NCI-H2081 (cell line): ENCODE measurements around the gene TMEM94.

Experiments
- DNase-seq, 2 experiments: peaks; one replicate each; lab custom pipeline; 2025; lab: John Stamatoyannopoulos, UW

Gene TMEM94

GRCh38 chr17:75498039-75498725 lies 41.7 kb downstream of the TMEM94 start:
- DNase-seq = no peak

- DNase-seq = no peak
These were observed 42.3 kb downstream of the TMEM94 start for GRCh38 chr17:75498726-75499213.

- DNase-seq = no peak
These were observed 43.0 kb downstream of the TMEM94 start for GRCh38 chr17:75499313-75500022.

GRCh38 chr17:75500419-75501216 lies 44.2 kb downstream of the TMEM94 start:
- no peak for DNase-seq

- DNase-seq = no peak
These were observed 45.1 kb downstream of the TMEM94 start for GRCh38 chr17:75501378-75502071.

- no peak for DNase-seq
These were observed 45.8 kb downstream of the TMEM94 start for GRCh38 chr17:75502072-75502720.

GRCh38 chr17:75502721-75503329 lies 46.4 kb downstream of the TMEM94 start:
- DNase-seq = no peak

GRCh38 chr17:75503337-75503950 lies 47.0 kb downstream of the TMEM94 start:
- no peak for DNase-seq

- no peak for DNase-seq
These were observed 47.5 kb downstream of the TMEM94 start for GRCh38 chr17:75503976-75504346.

- DNase-seq = no peak
These were observed 48.1 kb downstream of the TMEM94 start for GRCh38 chr17:75504347-75505151.

- no peak for DNase-seq
These were observed 48.6 kb downstream of the TMEM94 start for GRCh38 chr17:75505152-75505409.

- no peak for DNase-seq
These were observed 49.2 kb downstream of the TMEM94 start for GRCh38 chr17:75505640-75506039.

- no peak for DNase-seq
These were observed 49.7 kb downstream of the TMEM94 start for GRCh38 chr17:75506134-75506533.

GRCh38 chr17:75506888-75507287 lies 50.5 kb downstream of the TMEM94 start:
- DNase-seq = no peak

- DNase-seq = no peak
These were observed 51.6 kb downstream of the TMEM94 start for GRCh38 chr17:75507733-75508719.

GRCh38 chr17:75508931-75509361 lies 52.5 kb downstream of the TMEM94 start:
- no peak for DNase-seq

GRCh38 chr17:75509528-75510258 lies 53.3 kb downstream of the TMEM94 start:
- no peak for DNase-seq

- no peak for DNase-seq
These were observed 54.8 kb downstream of the TMEM94 start for GRCh38 chr17:75511270-75511609.
